B cell (primary cell): ENCODE results near the gene ST6GALNAC1. TPM values are rescaled to one million over a fixed set of nuclear protein-coding genes. Genes with fewer than 3 reads are reported as not detected.

ENCODE experiments used
- ATAC-seq: fragments of 200-7000 bp; cut with Tn5 transposase; one replicate; pipeline ENCODE4 v1.10.0; 2021; ENCODE audit warnings: low read depth, mild to moderate bottlenecking, moderate number of reproducible peaks, moderate library complexity
- CTCF ChIA-PET: fragments of 350-600 bp; sonication (Branson Sonifier 250); formaldehyde crosslinking; loops from one replicate; lab custom pipeline; 2021; ENCODE audit warnings: antibody characterized with exemption, inconsistent platforms; lab: Charles Lee
- POLR2A ChIA-PET: fragments of 350-600 bp; sonication (Branson Sonifier 250); formaldehyde crosslinking; loops from one replicate; lab custom pipeline; 2021; ENCODE audit warnings: antibody characterized with exemption; lab: Charles Lee
- DNase-seq: peaks from one replicate; pipeline ENCODE4 v3.0.0; 2013
- H2AFZ ChIP-seq: 2 replicates; pipeline ENCODE4 v1.6.1; 2012; ENCODE audit warnings: mild to moderate bottlenecking, low read depth, low read length; ENCODE audit not compliant: insufficient read depth, poor library complexity, severe bottlenecking
- H3K27ac ChIP-seq, 2 donors: 1 replicate in 1 of 2; 2 replicates in 1 of 2; pipeline ENCODE4 v1.5.1; 2012 to 2013; ENCODE audit warnings: low read length in 2 of 2, mild to moderate bottlenecking in 2 of 2, moderate library complexity in 1 of 2
- H3K27me3 ChIP-seq, 4 experiments: fragments of 200-600 bp in 1 of 4; sonication (generic) in 1 of 4; replicated peaks in 1 of 4; 1 replicate in 2 of 4; 2 replicates in 2 of 4; pipeline versions ENCODE4 v1.6.1 to v1.7.0; 2013 to 2016; ENCODE audit warnings: low read length in 3 of 4, mild to moderate bottlenecking in 2 of 4, mixed read lengths in 1 of 4, moderate library complexity in 1 of 4; ENCODE audit not compliant: insufficient read depth in 4 of 4, control insufficient read depth in 3 of 4; ENCODE audit errors: control extremely low read depth in 1 of 4
- H3K36me3 ChIP-seq, 2 experiments: replicated peaks in 1 of 2; 1 replicate in 1 of 2; 2 replicates in 1 of 2; pipeline versions ENCODE4 v1.6.1 to v1.7.1; 2013; ENCODE audit warnings: low read length in 1 of 2; ENCODE audit not compliant: insufficient read depth in 2 of 2, control insufficient read depth in 1 of 2; ENCODE audit errors: control extremely low read depth in 1 of 2, extremely low read depth in 1 of 2
- H3K4me1 ChIP-seq, 2 donors: fragments of 200-600 bp in 1 of 2; sonication (generic) in 1 of 2; 1 replicate in 1 of 2; 2 replicates in 1 of 2; pipeline versions ENCODE4 v1.5.1 to v1.6.1; 2013 to 2017; ENCODE audit warnings: low read length in 2 of 2; ENCODE audit not compliant: control insufficient read depth in 2 of 2, insufficient read depth in 2 of 2
- H3K4me2 ChIP-seq: replicated peaks from 2 replicates; pipeline ENCODE3; 2012; ENCODE audit warnings: mild to moderate bottlenecking, low read depth, low read length; ENCODE audit not compliant: poor library complexity, severe bottlenecking
- H3K4me3 ChIP-seq, 5 experiments: fragments of 200-600 bp in 1 of 5; sonication (generic) in 1 of 5; 1 replicate in 3 of 5; 2 replicates in 2 of 5; pipeline versions ENCODE4 v1.5.1 to v1.7.0; 2011 to 2016; ENCODE audit warnings: low read length in 4 of 5, mild to moderate bottlenecking in 4 of 5, low read depth in 2 of 5, control low read depth in 1 of 5, moderate library complexity in 1 of 5; ENCODE audit not compliant: insufficient read depth in 1 of 5; ENCODE audit errors: control extremely low read depth in 1 of 5, extremely low read depth in 1 of 5
- H3K79me2 ChIP-seq: fragments of 200-600 bp; sonication (generic); one replicate; pipeline ENCODE4 v1.6.0; 2016; ENCODE audit warnings: low read length; ENCODE audit not compliant: control insufficient read depth, insufficient read depth
- H3K9ac ChIP-seq: fragments of 200-600 bp; sonication (generic); 2 replicates; pipeline ENCODE4 v1.6.1; 2017; ENCODE audit warnings: mild to moderate bottlenecking, low read length, moderate library complexity
- H3K9me3 ChIP-seq, 3 donors: one replicate each; pipeline versions ENCODE4 v1.6.1 to v1.7.1; 2013; ENCODE audit warnings: low read length in 2 of 3; ENCODE audit not compliant: control insufficient read depth in 2 of 3, insufficient read depth in 1 of 3; ENCODE audit errors: control extremely low read depth in 1 of 3
- H4K20me1 ChIP-seq: 2 replicates; pipeline ENCODE4 v1.6.0; 2012; ENCODE audit warnings: mild to moderate bottlenecking, low read length; ENCODE audit not compliant: insufficient read depth, control insufficient read depth, poor library complexity, severe bottlenecking
- H3K27ac Mint-ChIP-seq: one replicate; pipeline ENCODE4 v1.8.0; 2021; ENCODE audit warnings: mixed read lengths
- H3K27me3 Mint-ChIP-seq: one replicate; pipeline ENCODE4 v1.8.0; 2021; ENCODE audit warnings: mixed read lengths
- H3K4me1 Mint-ChIP-seq: one replicate; pipeline ENCODE4 v1.8.0; 2021; ENCODE audit warnings: mixed read lengths
- H3K4me3 Mint-ChIP-seq: one replicate; pipeline ENCODE4 v1.8.0; 2021; ENCODE audit warnings: mixed read lengths
- H3K9me3 Mint-ChIP-seq: one replicate; pipeline ENCODE4 v1.8.0; 2022; ENCODE audit warnings: mixed read lengths; ENCODE audit not compliant: insufficient read depth
- EZH2 ChIP-seq: IDR thresholded peaks from 2 replicates; pipeline ENCODE4 v1.6.1; 2012; ENCODE audit warnings: borderline replicate concordance, low read depth, mild to moderate bottlenecking, moderate library complexity, low read length; ENCODE audit not compliant: insufficient read depth, poor library complexity, severe bottlenecking
- WGBS: methylation state at CpG from one replicate; pipeline ENCODE4 v1.1.5; 2013; ENCODE audit warnings: missing lambda C conversion rate; ENCODE audit not compliant: insufficient coverage; 5-methylcytosine and 5-hydroxymethylcytosine counted together
- intact Hi-C: fragments of 100-400 bp; cut with micrococcal nuclease; formaldehyde crosslinking; loops from one replicate; pipeline ENCODE4 v1.10.0; 2022
- polyA plus RNA-seq: library from polyadenylated mRNA; depleted of rRNA; stranded (reverse); fragments of >200 nt; gene quantifications from 2 replicates; pipeline ENCODE4 v1.2.3, GENCODE V29; 2012
- total RNA-seq, 2 donors: library from RNA; stranded (reverse); fragments of 120-200 nt in 1 of 2; gene quantifications; 1 replicate in 1 of 2; 2 replicates in 1 of 2; pipeline versions ENCODE4 v1.2.3 to v1.2.4, GENCODE V29; 2013 to 2022
- TF ChIP-seq, protein P1 (sequence below): fragments of 200-600 bp; IDR thresholded peaks from one replicate; pipeline ENCODE4 v1.8.0; 2022; ENCODE audit warnings: antibody characterized with exemption, mild to moderate bottlenecking

Gene ST6GALNAC1
- total and polyA plus RNA-seq, 2 donors (not counting 1 experiment from before 2014, with no cell fraction given): not detected

- Histone ChIP-seq H2AFZ (no peak overlapping the region), H3K9ac (no peak overlapping the region), H3K4me1 (no peaks in the 10 kb centered on the region), H3K36me3 (no peaks in the 10 kb centered on the region), H4K20me1 (no peaks in the 10 kb centered on the region), H3K27ac (no peak overlapping the region), H3K27me3 (peaks cover 0 to 15% (median 6%) of the 10 kb centered on the region in 4 experiments), H3K79me2 (no peaks in the 10 kb centered on the region), H3K9me3 (peaks cover 0 to 4% (median 2%) of the 10 kb centered on the region in 3 donors), H3K4me2 (no peak overlapping the region), H3K4me3 (no peak overlapping the region)
- CTCF ChIA-PET: interaction anchor here (4.0 kb wide), 1 partner anchor 17 kb away, joined by 20 read pairs; no protein-coding TSS in a partner anchor
- Mint-ChIP-seq H3K27ac (no peak overlapping the region), H3K4me3 (no peak overlapping the region), H3K4me1 (no peaks in the 10 kb centered on the region), H3K27me3 (peaks cover 28% of the 10 kb centered on the region), H3K9me3 (no peaks in the 10 kb centered on the region)
- DNase-seq: no peak
- WGBS: no CpG with 5 or more reads among the region's 6 CpGs
- intact Hi-C loops: no loop called here
- no peak for ATAC-seq
- POLR2A ChIA-PET: no interaction called here
- TF ChIP-seq, protein P1, sequence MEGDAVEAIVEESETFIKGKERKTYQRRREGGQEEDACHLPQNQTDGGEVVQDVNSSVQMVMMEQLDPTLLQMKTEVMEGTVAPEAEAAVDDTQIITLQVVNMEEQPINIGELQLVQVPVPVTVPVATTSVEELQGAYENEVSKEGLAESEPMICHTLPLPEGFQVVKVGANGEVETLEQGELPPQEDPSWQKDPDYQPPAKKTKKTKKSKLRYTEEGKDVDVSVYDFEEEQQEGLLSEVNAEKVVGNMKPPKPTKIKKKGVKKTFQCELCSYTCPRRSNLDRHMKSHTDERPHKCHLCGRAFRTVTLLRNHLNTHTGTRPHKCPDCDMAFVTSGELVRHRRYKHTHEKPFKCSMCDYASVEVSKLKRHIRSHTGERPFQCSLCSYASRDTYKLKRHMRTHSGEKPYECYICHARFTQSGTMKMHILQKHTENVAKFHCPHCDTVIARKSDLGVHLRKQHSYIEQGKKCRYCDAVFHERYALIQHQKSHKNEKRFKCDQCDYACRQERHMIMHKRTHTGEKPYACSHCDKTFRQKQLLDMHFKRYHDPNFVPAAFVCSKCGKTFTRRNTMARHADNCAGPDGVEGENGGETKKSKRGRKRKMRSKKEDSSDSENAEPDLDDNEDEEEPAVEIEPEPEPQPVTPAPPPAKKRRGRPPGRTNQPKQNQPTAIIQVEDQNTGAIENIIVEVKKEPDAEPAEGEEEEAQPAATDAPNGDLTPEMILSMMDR: no peak
- TF ChIP-seq EZH2: no peak
These were observed 2.8 kb downstream of the ST6GALNAC1 start for GRCh38 chr17:76640550-76641380.

GRCh38 chr17:76638263-76638662 is 5.3 kb downstream of the ST6GALNAC1 start:
- H3K79me2 ChIP-seq: no peaks in the 10 kb centered on the region

More at GRCh38 chr17:76638263-76638662, 5.3 kb downstream of the ST6GALNAC1 start:
- H3K4me3 Mint-ChIP-seq: no peak overlapping the region
- H3K27ac ChIP-seq: no peak overlapping the region
- H3K9me3 ChIP-seq: no peaks in the 10 kb centered on the region
- no peak for ATAC-seq
- H3K4me3 ChIP-seq: no peak overlapping the region
- H2AFZ ChIP-seq: no peak overlapping the region
- DNase-seq: no peak
- peaks cover 0 to 9% (median 5%) of the 10 kb centered on the region in 4 experiments for H3K27me3 ChIP-seq
- H4K20me1 ChIP-seq: no peaks in the 10 kb centered on the region
- H3K4me1 Mint-ChIP-seq: no peaks in the 10 kb centered on the region
- intact Hi-C loops: no loop called here
- no peaks in the 10 kb centered on the region for H3K4me1 ChIP-seq
- TF ChIP-seq, protein P1: no peak
- no peak for TF ChIP-seq EZH2
- peaks cover 24% of the 10 kb centered on the region for H3K27me3 Mint-ChIP-seq
- no peak overlapping the region for H3K9ac ChIP-seq
- no peak overlapping the region for H3K4me2 ChIP-seq
- H3K36me3 ChIP-seq: no peaks in the 10 kb centered on the region
- WGBS: 100% methylated on average over 5 of the region's 10 CpGs
- ChIA-PET CTCF (interaction anchor here (4.0 kb wide), 1 partner anchor 14 kb away, joined by 20 read pairs; no protein-coding TSS in a partner anchor), POLR2A (no interaction called here)
- no peak overlapping the region for H3K27ac Mint-ChIP-seq
- no peaks in the 10 kb centered on the region for H3K9me3 Mint-ChIP-seq
